DND-41 (cell line): ENCODE data around the gene PPP1R1B.

Source experiments
- ATAC-seq: fragments of 200-7000 bp; cut with Tn5 transposase; 3 replicates; pipeline ENCODE4 v1.9.1; 2021; ENCODE audit warnings: low read depth; ENCODE audit not compliant: insufficient read depth
- DNase-seq: peaks from one replicate; pipeline ENCODE4 v3.0.0-alpha.2; 2020
- H2AFZ ChIP-seq: 2 replicates; pipeline ENCODE4 v1.6.0; 2012; ENCODE audit warnings: low read depth, low read length
- H3K27ac ChIP-seq: 2 replicates; pipeline ENCODE4 v1.5.1; 2012; ENCODE audit warnings: low read length, inconsistent platforms
- H3K27me3 ChIP-seq: fragments of 200-600 bp; sonication (generic); 2 replicates; pipeline ENCODE4 v1.6.0; 2012; ENCODE audit warnings: low read length, mild to moderate bottlenecking, inconsistent platforms; ENCODE audit not compliant: insufficient read depth, poor library complexity
- H3K36me3 ChIP-seq: 2 replicates; pipeline ENCODE4 v1.5.1; 2012; ENCODE audit warnings: low read length, inconsistent platforms; ENCODE audit not compliant: insufficient read depth
- H3K4me1 ChIP-seq: 2 replicates; pipeline ENCODE4 v1.5.1; 2012; ENCODE audit warnings: mild to moderate bottlenecking, low read length; ENCODE audit not compliant: insufficient read depth
- H3K4me2 ChIP-seq: 2 replicates; pipeline ENCODE4 v1.6.0; 2012; ENCODE audit warnings: mild to moderate bottlenecking, moderate library complexity, low read length, inconsistent platforms; ENCODE audit not compliant: insufficient read depth
- H3K4me3 ChIP-seq, 2 experiments: fragments of 200-600 bp in 1 of 2; shearing (Covaris generic) in 1 of 2; 2 replicates each; pipeline ENCODE4 v1.5.1; 2012 to 2016; ENCODE audit warnings: inconsistent platforms in 2 of 2, low read length in 2 of 2, mild to moderate bottlenecking in 2 of 2, low read depth in 1 of 2, moderate library complexity in 1 of 2
- H3K79me2 ChIP-seq: 2 replicates; pipeline ENCODE4 v1.6.0; 2012; ENCODE audit warnings: low read length, inconsistent platforms; ENCODE audit not compliant: insufficient read depth
- H3K9ac ChIP-seq: 2 replicates; pipeline ENCODE4 v1.6.0; 2012; ENCODE audit warnings: low read depth, mild to moderate bottlenecking, inconsistent platforms, low read length, moderate library complexity
- H3K9me3 ChIP-seq: 2 replicates; pipeline ENCODE4 v1.5.1; 2012; ENCODE audit warnings: low read length, moderate library complexity, mild to moderate bottlenecking, inconsistent platforms; ENCODE audit not compliant: insufficient read depth, severe bottlenecking
- H4K20me1 ChIP-seq: 2 replicates; pipeline ENCODE4 v1.6.0; 2012; ENCODE audit warnings: low read length; ENCODE audit not compliant: insufficient read depth
- EZH2 ChIP-seq: IDR thresholded peaks from 3 replicates; pipeline ENCODE4 v1.6.1; 2012; ENCODE audit warnings: borderline replicate concordance, low read depth, mild to moderate bottlenecking, moderate library complexity, low read length, inconsistent platforms; ENCODE audit not compliant: severe bottlenecking
- TF ChIP-seq, protein P1 (sequence below): IDR thresholded peaks from 2 replicates; pipeline ENCODE4 v1.5.1; 2012; ENCODE audit warnings: borderline replicate concordance, low read length, moderate library complexity, mild to moderate bottlenecking; ENCODE audit not compliant: poor library complexity, severe bottlenecking; ENCODE audit errors: extremely low read depth

Gene PPP1R1B

DNA sequence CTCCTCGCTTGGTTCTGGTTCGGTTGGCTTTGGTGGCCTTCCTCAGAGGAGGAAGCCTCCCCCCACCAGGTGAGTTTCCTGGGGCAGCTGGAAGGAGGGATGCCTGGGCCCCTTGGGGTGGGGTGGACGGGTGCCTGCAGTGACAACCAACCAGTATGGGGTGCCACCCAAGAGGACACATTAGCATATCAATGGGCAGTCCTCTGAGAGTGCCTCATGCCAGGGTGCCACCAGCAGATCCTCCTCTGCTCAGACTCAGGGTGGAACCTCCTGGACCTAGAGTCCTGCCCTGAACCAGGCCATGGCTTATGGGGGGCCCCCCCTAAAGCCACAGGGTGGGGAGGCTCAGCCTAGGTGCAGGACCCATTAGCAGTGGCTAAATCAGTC is 2.7 kb downstream of the PPP1R1B start:
- Histone ChIP-seq H4K20me1 (no peaks in the 10 kb centered on the region; the same call in 1 of the 2 replicates), H3K9me3 (no peaks in the 10 kb centered on the region), H3K4me1 (no peaks in the 10 kb centered on the region), H3K9ac (no peak overlapping the region), H3K4me3 (no peak overlapping the region), H3K27ac (no peak overlapping the region), H3K4me2 (no peak overlapping the region), H3K79me2 (no peaks in the 10 kb centered on the region), H3K27me3 (peaks cover 5% of the 10 kb centered on the region), H3K36me3 (no peaks in the 10 kb centered on the region), H2AFZ (no peak overlapping the region)
- ATAC-seq (no peak), DNase-seq (no peak)
- TF ChIP-seq, protein P1, sequence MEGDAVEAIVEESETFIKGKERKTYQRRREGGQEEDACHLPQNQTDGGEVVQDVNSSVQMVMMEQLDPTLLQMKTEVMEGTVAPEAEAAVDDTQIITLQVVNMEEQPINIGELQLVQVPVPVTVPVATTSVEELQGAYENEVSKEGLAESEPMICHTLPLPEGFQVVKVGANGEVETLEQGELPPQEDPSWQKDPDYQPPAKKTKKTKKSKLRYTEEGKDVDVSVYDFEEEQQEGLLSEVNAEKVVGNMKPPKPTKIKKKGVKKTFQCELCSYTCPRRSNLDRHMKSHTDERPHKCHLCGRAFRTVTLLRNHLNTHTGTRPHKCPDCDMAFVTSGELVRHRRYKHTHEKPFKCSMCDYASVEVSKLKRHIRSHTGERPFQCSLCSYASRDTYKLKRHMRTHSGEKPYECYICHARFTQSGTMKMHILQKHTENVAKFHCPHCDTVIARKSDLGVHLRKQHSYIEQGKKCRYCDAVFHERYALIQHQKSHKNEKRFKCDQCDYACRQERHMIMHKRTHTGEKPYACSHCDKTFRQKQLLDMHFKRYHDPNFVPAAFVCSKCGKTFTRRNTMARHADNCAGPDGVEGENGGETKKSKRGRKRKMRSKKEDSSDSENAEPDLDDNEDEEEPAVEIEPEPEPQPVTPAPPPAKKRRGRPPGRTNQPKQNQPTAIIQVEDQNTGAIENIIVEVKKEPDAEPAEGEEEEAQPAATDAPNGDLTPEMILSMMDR = no peak
- no peak for TF ChIP-seq EZH2

- TF ChIP-seq, protein P1 = no peak
- TF ChIP-seq EZH2 = no peak
- no peaks in the 10 kb centered on the region for H3K4me1 ChIP-seq
- H3K4me2 ChIP-seq = no peak overlapping the region
Measured at GRCh38 chr17:39629898-39630297, 3.1 kb downstream of the PPP1R1B start.

DNA sequence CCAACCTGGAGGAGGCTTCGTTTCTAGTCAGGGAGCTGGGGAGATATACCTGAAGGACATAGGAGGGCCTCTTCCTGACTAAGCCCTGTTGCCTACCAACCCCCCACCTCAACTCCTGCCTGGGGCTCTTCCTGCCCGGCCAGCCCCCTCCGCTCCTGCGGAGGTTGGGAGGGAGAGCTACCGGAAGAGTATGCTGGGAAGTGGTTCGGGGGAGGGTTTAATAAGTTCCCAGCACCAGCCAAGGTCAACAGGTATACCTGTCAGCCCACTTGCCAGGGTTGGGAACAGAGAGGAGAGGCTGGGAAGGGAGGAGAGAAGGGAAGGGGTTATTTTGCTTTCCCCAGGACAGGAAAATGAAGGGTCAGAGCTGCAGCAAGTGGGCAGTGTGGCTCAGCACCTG is 4.7 kb downstream of the PPP1R1B start:
- DNase-seq = no peak
- Histone ChIP-seq H2AFZ (no peak overlapping the region), H3K79me2 (no peaks in the 10 kb centered on the region; the same call in 1 of the 2 replicates), H4K20me1 (no peaks in the 10 kb centered on the region; the same call in 1 of the 2 replicates), H3K4me3 (no peak overlapping the region), H3K4me1 (peaks cover 9% of the 10 kb centered on the region), H3K36me3 (no peaks in the 10 kb centered on the region), H3K9me3 (no peaks in the 10 kb centered on the region), H3K27me3 (peaks cover 5% of the 10 kb centered on the region), H3K9ac (no peak overlapping the region), H3K4me2 (no peak overlapping the region), H3K27ac (no peak overlapping the region)
- TF ChIP-seq EZH2 = no peak
- ATAC-seq = no peak

More at GRCh38 chr17:39629898-39630297, 3.1 kb downstream of the PPP1R1B start:
- Histone ChIP-seq H3K27me3 (peaks cover 5% of the 10 kb centered on the region), H3K9ac (no peak overlapping the region), H3K36me3 (no peaks in the 10 kb centered on the region), H3K4me3 (no peak overlapping the region), H2AFZ (no peak overlapping the region), H4K20me1 (no peaks in the 10 kb centered on the region; the same call in 1 of the 2 replicates), H3K9me3 (no peaks in the 10 kb centered on the region), H3K27ac (no peak overlapping the region), H3K79me2 (no peaks in the 10 kb centered on the region)
- ATAC-seq = no peak
- DNase-seq = no peak

DNA sequence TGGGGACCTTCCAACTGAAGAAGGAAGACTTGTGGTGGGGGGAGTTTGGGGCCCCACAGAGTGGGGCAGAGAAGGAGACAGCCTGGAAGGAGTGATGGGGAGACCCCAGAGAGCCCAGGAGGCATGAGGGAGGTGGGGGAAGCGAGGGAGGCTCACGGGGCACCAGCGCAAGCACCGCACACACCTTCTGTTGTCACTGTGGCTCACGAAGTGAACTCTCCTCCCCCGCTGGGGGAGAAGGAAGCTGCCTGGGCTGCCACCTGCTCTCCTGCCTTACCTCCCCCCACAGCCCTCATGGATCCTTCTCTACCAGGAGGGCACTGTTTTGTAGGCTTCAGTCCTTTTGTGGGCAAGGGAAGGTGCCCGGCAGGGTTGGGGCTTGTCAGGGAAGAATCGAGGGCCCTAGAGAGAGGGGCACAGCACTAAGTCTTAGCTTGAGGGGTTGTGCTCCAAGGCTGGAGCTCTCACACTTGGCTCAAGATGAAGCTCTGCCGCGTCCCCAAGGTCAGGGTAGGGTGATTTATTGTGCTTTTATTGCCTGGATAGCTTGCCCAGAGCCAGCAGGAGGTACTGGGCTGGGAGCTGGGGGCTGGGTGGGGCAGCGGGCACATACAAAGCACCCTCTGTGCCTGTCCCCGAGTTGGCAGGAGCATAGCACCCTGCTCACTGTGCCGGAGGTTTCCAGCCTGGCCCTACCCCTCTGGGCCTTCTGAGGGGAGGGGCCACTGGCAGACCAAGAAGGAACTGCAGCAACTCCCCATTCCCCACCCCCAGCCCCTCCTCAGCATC is 5.6 kb downstream of the PPP1R1B start:
- H3K27ac ChIP-seq = no peak overlapping the region
- TF ChIP-seq, protein P1 = no peak
- no peak for TF ChIP-seq EZH2
- peaks cover 13% of the 10 kb centered on the region for H3K4me1 ChIP-seq
- no peak overlapping the region for H3K4me2 ChIP-seq
- no peaks in the 10 kb centered on the region; the same call in 1 of the 2 replicates for H4K20me1 ChIP-seq
- H3K4me3 ChIP-seq = no peak overlapping the region
- ATAC-seq (no peak), DNase-seq (no peak)
- H3K9ac ChIP-seq = no peak overlapping the region
- peaks cover 4% of the 10 kb centered on the region for H3K79me2 ChIP-seq
- H3K27me3 ChIP-seq = peaks cover 5% of the 10 kb centered on the region
- H2AFZ ChIP-seq = no peak overlapping the region
- no peaks in the 10 kb centered on the region for H3K9me3 ChIP-seq
- H3K36me3 ChIP-seq = no peaks in the 10 kb centered on the region
